Stomach smooth muscle (tissue), 2 donors: ENCODE data around the gene SLC28A1.
"Not testable (repeated sequence)": the region's sequence is repeated elsewhere in the genome, so short reads cannot be mapped to it uniquely, and the experiment has no call there.

ENCODE experiments used
- H3K27ac ChIP-seq: one replicate; pipeline ENCODE4 v1.7.0; 2013; ENCODE audit warnings: mild to moderate bottlenecking, low read length, inconsistent platforms
- H3K27me3 ChIP-seq, 2 donors: one replicate each; pipeline ENCODE4 v1.7.0; 2013; ENCODE audit warnings: low read length in 2 of 2; ENCODE audit not compliant: insufficient read depth in 2 of 2, control insufficient read depth in 1 of 2
- H3K36me3 ChIP-seq, 2 donors: one replicate each; pipeline ENCODE4 v1.7.0; 2013; ENCODE audit warnings: low read length in 2 of 2; ENCODE audit not compliant: control insufficient read depth in 2 of 2, insufficient read depth in 2 of 2
- H3K4me1 ChIP-seq: one replicate; pipeline ENCODE4 v1.7.0; 2013; ENCODE audit warnings: low read length; ENCODE audit not compliant: control insufficient read depth, insufficient read depth
- H3K4me3 ChIP-seq, 2 donors: one replicate each; pipeline ENCODE4 v1.7.0; 2013; ENCODE audit warnings: low read length in 2 of 2
- H3K9ac ChIP-seq, 2 donors: one replicate each; pipeline ENCODE4 v1.7.0; 2013; ENCODE audit warnings: low read length in 2 of 2, mild to moderate bottlenecking in 1 of 2
- H3K9me3 ChIP-seq, 2 donors: one replicate each; pipeline ENCODE4 v1.7.0; 2013; ENCODE audit warnings: low read length in 2 of 2; ENCODE audit not compliant: control insufficient read depth in 2 of 2
- donor health status: healthy.
- donor health status: Pancreatic carcinoma.

SLC28A1 gene

DNA sequence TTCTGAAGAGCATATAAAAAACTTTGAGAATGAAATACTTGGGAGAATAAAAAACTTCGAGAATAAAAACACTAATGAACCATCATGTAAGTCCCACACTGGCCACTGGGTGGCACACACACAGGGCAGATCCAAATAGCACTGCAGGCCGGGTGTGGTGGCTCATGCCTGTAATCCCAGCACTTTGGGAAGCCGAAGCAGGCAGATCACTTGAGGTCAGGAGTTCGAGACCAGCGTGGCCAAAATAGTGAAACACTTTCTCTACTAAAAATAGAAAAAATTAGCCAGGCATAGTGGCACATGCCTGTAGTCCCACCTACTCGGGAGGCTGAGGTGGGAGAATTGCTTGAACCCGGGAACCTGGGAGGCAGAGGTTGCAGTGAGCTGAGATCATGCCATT lies 38.8 kb upstream of the SLC28A1 start:
- Histone ChIP-seq H3K4me1 (peaks cover 21% of the 10 kb centered on the region), H3K27ac (peak overlapping the region; percentile 74)
- H3K9ac ChIP-seq, H3K36me3 ChIP-seq, H3K4me3 ChIP-seq, H3K27me3 ChIP-seq, H3K9me3 ChIP-seq: not testable (repeated sequence)

- no peaks in the 10 kb centered on the region for H3K9me3 ChIP-seq
- no peak overlapping the region for H3K4me3 ChIP-seq
- H3K36me3 ChIP-seq: no peaks in the 10 kb centered on the region
- no peak overlapping the region for H3K9ac ChIP-seq
- no peak overlapping the region for H3K27ac ChIP-seq
- H3K4me1 ChIP-seq: peaks cover 15% of the 10 kb centered on the region
- H3K27me3 ChIP-seq: no peaks in the 10 kb centered on the region
Observed at GRCh38 chr15:84846269-84846668, 38.2 kb upstream of the SLC28A1 start.

GRCh38 chr15:84847382-84847781 lies 37.1 kb upstream of the SLC28A1 start:
- no peaks in the 10 kb centered on the region for H3K9me3 ChIP-seq
- H3K27ac ChIP-seq: no peak overlapping the region

DNA sequence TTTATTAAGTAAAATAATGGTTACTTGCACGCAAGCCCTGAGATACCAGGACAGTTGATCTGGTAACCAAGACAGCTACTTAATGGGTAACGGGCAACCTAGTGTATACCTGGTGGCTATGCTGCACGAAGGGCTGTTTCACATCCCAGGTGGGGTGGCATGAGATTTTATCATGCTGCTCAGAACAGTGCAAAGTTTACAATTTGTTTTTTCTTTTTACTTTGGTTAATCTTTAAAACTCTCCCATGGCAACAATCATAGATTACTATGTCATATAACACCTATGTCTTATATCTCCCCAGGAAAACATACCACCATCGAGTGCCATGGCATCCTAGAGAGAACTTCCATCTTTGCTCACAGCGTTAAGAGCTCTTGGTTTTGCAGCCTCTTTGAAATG lies 32.2 kb upstream of the SLC28A1 start:
- Histone ChIP-seq H3K27ac (no peak overlapping the region), H3K4me3 (no peak overlapping the region), H3K9me3 (no peaks in the 10 kb centered on the region), H3K36me3 (peaks cover under 1 to 16% of the 10 kb centered on the region in 2 donors), H3K27me3 (no peaks in the 10 kb centered on the region), H3K4me1 (peaks cover 3% of the 10 kb centered on the region), H3K9ac (no peak overlapping the region)

More at GRCh38 chr15:84847382-84847781, 37.1 kb upstream of the SLC28A1 start:
- Histone ChIP-seq H3K4me1 (peaks cover 11% of the 10 kb centered on the region), H3K4me3 (no peak overlapping the region), H3K36me3 (no peaks in the 10 kb centered on the region), H3K9ac (no peak overlapping the region), H3K27me3 (no peaks in the 10 kb centered on the region)

- Histone ChIP-seq H3K27me3 (no peaks in the 10 kb centered on the region), H3K9me3 (no peaks in the 10 kb centered on the region), H3K36me3 (peaks cover 17 to 34% of the 10 kb centered on the region in 2 donors), H3K4me1 (peaks cover 3% of the 10 kb centered on the region), H3K9ac (no peak overlapping the region), H3K27ac (no peak overlapping the region), H3K4me3 (no peak overlapping the region)
Observed at GRCh38 chr15:84855136-84855535, 29.3 kb upstream of the SLC28A1 start.

GRCh38 chr15:84855765-84856164 lies 28.7 kb upstream of the SLC28A1 start:
- H3K4me3 ChIP-seq: no peak overlapping the region
- peaks cover 17 to 35% of the 10 kb centered on the region in 2 donors for H3K36me3 ChIP-seq
- H3K27ac ChIP-seq: no peak overlapping the region
- H3K4me1 ChIP-seq: peaks cover 3% of the 10 kb centered on the region
- no peaks in the 10 kb centered on the region for H3K9me3 ChIP-seq
- H3K9ac ChIP-seq: no peak overlapping the region
- H3K27me3 ChIP-seq: no peaks in the 10 kb centered on the region

DNA sequence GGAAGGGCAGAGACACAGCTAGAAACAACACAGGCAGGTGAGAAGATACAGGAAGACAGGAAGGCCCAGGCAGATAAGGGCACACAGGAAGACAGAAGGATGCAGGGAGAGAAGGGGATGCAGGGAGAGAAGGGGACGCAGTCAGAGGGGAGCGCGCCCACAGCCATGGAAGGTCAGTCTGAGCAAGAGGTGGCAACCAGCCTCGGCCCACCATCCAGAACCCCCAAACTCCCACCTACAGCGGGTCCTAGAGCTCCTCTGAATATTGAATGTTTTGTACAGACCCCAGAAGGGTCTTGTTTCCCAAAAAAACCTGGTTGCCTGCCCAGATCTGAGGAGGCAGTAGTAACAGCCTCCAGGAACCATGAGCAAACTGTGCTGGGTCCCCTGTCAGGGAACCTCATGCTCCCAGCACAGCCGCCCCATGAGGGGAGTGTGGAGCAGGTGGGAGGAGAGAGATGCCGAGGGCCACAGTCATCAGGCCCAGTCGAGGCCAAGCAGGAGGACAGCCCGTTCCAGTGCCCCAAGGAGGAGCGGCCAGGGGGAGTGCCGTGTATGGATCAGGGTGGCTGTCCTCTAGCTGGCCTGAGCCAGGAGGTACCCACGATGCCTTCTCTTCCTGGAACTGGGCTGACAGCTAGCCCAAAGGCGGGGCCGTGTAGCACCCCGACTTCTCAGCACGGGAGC lies 27.6 kb upstream of the SLC28A1 start:
- no peaks in the 10 kb centered on the region for H3K9me3 ChIP-seq
- no peak overlapping the region for H3K9ac ChIP-seq
- no peak overlapping the region for H3K27ac ChIP-seq
- H3K4me1 ChIP-seq: peaks cover 3% of the 10 kb centered on the region
- no peaks in the 10 kb centered on the region for H3K27me3 ChIP-seq
- H3K36me3 ChIP-seq: peaks cover 17 to 35% of the 10 kb centered on the region in 2 donors
- no peak overlapping the region for H3K4me3 ChIP-seq

DNA sequence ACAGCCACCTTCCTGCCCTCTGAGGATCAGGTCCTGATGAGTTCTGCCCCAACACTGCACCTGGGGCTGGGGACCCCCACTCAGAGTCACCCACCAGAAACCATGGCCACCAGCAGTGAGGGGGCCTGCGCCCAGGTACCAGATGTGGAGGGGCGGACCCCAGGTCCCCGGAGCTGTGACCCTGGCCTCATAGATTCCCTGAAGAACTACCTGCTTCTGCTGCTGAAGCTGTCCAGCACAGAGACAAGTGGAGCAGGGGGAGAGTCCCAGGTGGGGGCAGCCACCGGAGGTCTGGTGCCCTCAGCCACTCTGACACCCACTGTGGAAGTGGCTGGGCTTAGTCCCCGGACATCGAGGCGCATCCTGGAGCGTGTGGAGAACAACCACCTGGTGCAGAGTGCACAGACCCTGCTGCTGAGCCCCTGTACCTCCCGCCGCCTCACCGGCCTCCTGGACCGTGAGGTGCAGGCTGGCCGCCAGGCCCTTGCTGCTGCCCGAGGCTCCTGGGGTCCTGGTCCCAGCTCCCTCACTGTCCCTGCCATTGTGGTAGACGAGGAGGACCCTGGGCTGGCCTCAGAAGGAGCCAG lies 27.0 kb upstream of the SLC28A1 start:
- Histone ChIP-seq H3K27me3 (no peaks in the 10 kb centered on the region), H3K9me3 (no peaks in the 10 kb centered on the region), H3K27ac (no peak overlapping the region), H3K4me3 (no peak overlapping the region), H3K36me3 (peaks cover 18 to 39% of the 10 kb centered on the region in 2 donors), H3K9ac (no peak overlapping the region), H3K4me1 (peaks cover 3% of the 10 kb centered on the region)

- H3K4me1 ChIP-seq: peaks cover 3% of the 10 kb centered on the region
Observed at GRCh38 chr15:84858231-84858630, 26.2 kb upstream of the SLC28A1 start.

DNA sequence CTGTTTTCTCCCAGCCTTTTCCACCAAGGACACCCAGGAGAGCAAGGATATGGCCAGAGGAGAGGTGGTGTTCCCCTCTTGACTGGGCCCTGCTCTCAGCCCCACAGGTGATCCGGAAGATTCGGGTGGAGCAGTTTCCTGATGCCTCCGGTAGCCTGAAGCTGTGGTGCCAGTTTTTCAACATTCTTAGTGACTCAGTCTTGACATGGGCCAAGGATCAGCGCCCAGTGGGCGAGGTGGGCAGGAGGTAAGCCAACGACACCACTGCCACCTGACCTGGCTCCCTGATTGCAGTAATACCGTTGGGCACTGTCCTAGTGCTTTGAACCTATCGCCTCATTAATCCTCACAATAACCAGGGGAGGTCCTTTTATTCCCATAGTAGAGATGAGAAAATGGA lies 25.3 kb upstream of the SLC28A1 start:
- Histone ChIP-seq H3K27me3 (no peaks in the 10 kb centered on the region), H3K27ac (no peak overlapping the region), H3K9me3 (no peaks in the 10 kb centered on the region), H3K4me1 (peaks cover 12% of the 10 kb centered on the region), H3K36me3 (peaks cover 24 to 52% of the 10 kb centered on the region in 2 donors), H3K4me3 (no peak overlapping the region), H3K9ac (no peak overlapping the region)

More at GRCh38 chr15:84858231-84858630, 26.2 kb upstream of the SLC28A1 start:
- Histone ChIP-seq H3K4me3 (no peak overlapping the region), H3K9me3 (no peaks in the 10 kb centered on the region), H3K36me3 (peaks cover 23 to 45% of the 10 kb centered on the region in 2 donors), H3K27me3 (no peaks in the 10 kb centered on the region), H3K9ac (no peak overlapping the region), H3K27ac (no peak overlapping the region)

GRCh38 chr15:84859651-84860050 lies 24.8 kb upstream of the SLC28A1 start:
- Histone ChIP-seq H3K27ac (no peak overlapping the region), H3K36me3 (peaks cover 28 to 57% of the 10 kb centered on the region in 2 donors), H3K4me3 (no peak overlapping the region), H3K9ac (no peak overlapping the region), H3K9me3 (no peaks in the 10 kb centered on the region), H3K27me3 (no peaks in the 10 kb centered on the region), H3K4me1 (peaks cover 15% of the 10 kb centered on the region)
